Measurements from ENCODE around the gene RASSF3.
"Not testable (repeated sequence)": the region's sequence is repeated elsewhere in the genome, so short reads cannot be mapped to it uniquely, and the experiment has no call there.

RASSF3 gene

GRCh38 chr12:64634508-64635092, 24.3 kb downstream of the RASSF3 start:
- DNase-seq: no peak

- DNase-seq: no peak
Observed at GRCh38 chr12:64635356-64635998, 25.2 kb downstream of the RASSF3 start.

- DNase-seq: no peak
Observed at GRCh38 chr12:64636856-64637255, 26.6 kb downstream of the RASSF3 start.

GRCh38 chr12:64639466-64639865, 29.2 kb downstream of the RASSF3 start:
- no peak for DNase-seq

- no peak for DNase-seq
Observed at GRCh38 chr12:64646318-64646717, 36.0 kb downstream of the RASSF3 start.

GRCh38 chr12:64649487-64649886, 39.2 kb downstream of the RASSF3 start:
- DNase-seq: no peak

- no peak for DNase-seq
Observed at GRCh38 chr12:64650762-64651161, 40.5 kb downstream of the RASSF3 start.

- DNase-seq: no peak
Observed at GRCh38 chr12:64652346-64652745, 42.1 kb downstream of the RASSF3 start.

- no peak for DNase-seq
Observed at GRCh38 chr12:64653123-64653522, 42.8 kb downstream of the RASSF3 start.

- not testable (repeated sequence) for DNase-seq
Observed at GRCh38 chr12:64653907-64654306, 43.6 kb downstream of the RASSF3 start.

- DNase-seq: no peak
Observed at GRCh38 chr12:64655141-64655540, 44.8 kb downstream of the RASSF3 start.

- DNase-seq: no peak
Observed at GRCh38 chr12:64656429-64656828, 46.1 kb downstream of the RASSF3 start.

- DNase-seq: no peak
Observed at GRCh38 chr12:64658892-64659481, 48.7 kb downstream of the RASSF3 start.

GRCh38 chr12:64660237-64661018, 50.1 kb downstream of the RASSF3 start:
- DNase-seq: no peak

GRCh38 chr12:64663015-64663414, 52.7 kb downstream of the RASSF3 start:
- DNase-seq: no peak

- peak; percentile 52 for DNase-seq
Observed at GRCh38 chr12:64665514-64665913, 55.2 kb downstream of the RASSF3 start.

- no peak for DNase-seq
Observed at GRCh38 chr12:64666054-64666914, 56.0 kb downstream of the RASSF3 start.

- DNase-seq: no peak
Observed at GRCh38 chr12:64667793-64668192, 57.5 kb downstream of the RASSF3 start.

GRCh38 chr12:64669270-64669842, 59.1 kb downstream of the RASSF3 start:
- DNase-seq: peak; percentile 23

- no peak for DNase-seq
Observed at GRCh38 chr12:64670019-64670418, 59.7 kb downstream of the RASSF3 start.

- no peak for DNase-seq
Observed at GRCh38 chr12:64670919-64671639, 60.8 kb downstream of the RASSF3 start.

GRCh38 chr12:64671681-64672080, 61.4 kb downstream of the RASSF3 start:
- DNase-seq: no peak

Data from activated CD4-positive, alpha-beta T cell treated with anti-CD3 and anti-CD28 coated beads, Interleukin-2, amount 50 U/mL, for 1 hour (primary cell).